NCI-H1417 treated with DMSO at 0.1 percent for 48 hours (cell line): ENCODE data around the gene CDK1.
A peak's percentile ranks its signal among the peaks of the same experiment; 100 is the strongest.

Experiments
- DNase-seq: peaks from one replicate; lab custom pipeline; 2025; lab: John Stamatoyannopoulos, UW

The CDK1 gene

GRCh38 chr10:60778971-60779796, 906 bp downstream of the CDK1 start:
- DNase-seq, result no peak

DNA sequence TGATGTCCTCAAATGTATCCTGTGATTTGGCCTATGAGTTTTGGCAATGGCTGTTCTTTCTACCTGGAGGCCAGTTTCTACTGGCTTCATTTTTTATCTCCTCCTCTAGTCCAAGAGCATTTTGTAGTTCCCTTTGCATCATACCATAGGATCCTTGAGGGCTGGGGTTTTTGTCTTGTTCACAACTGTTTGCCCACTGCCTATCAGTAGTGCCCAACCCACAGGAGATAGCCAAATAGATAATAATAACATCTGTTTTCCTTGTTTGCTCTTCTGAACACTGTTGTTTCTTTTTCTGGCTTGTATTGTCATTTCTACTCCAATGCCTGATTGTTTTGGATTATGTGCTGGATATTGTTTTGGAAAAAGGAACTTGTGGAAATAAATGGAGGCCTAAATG, 3.4 kb downstream of the CDK1 start:
- DNase-seq, result no peak

DNA sequence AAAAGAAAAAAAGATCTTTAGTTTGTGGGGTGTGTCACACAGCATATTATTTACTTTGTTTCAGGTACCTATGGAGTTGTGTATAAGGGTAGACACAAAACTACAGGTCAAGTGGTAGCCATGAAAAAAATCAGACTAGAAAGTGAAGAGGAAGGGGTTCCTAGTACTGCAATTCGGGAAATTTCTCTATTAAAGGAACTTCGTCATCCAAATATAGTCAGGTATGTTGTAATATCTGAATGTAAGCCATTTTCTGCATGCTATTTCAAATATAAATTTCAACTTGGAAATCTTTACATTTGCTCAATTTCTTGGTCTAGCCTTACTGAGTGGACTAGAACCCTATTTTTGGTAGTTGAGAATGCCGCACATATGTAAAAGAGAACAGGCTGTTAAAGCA, 6.4 kb downstream of the CDK1 start:
- DNase-seq, result no peak

DNA sequence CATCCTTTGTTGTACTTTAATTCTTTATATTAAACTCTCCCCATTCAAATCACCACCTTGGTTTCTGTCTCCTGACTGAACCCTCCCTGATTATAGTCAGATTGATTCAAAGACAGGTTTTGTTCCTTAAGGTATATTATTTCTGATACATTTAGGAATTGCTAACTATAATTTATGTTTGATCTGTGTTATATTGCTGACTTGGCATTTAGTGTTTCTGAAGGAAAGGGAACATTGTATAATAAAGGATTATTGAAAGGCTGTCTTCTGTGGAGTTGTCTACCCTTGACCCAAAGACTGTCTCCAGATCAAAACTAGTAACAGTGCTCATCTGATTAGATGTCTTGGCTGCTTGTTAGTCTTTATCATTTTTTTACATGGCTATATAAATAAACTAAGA, 10.3 kb downstream of the CDK1 start:
- no peak for DNase-seq

- no peak for DNase-seq
Measured at GRCh38 chr10:60789340-60789739, 11.1 kb downstream of the CDK1 start.

DNA sequence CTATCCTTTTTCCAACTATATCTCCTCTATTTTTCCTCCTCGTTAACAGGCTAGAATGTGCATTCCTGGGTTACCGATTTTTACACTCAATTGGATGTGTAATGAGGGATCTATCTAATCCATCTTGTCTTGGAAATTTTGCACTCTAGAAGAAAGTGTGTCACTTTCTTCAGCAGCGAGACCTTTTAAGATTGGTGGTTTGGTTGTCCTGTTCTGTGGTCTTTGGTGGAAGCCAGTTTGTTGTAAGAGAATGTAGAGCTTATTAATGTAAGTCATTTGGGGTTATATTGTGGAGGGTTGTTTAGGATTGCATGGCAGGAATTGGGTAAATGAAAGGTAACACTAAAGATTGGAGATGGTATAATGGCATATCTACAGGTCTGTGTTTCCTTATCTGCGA, 16.7 kb downstream of the CDK1 start:
- DNase-seq, result no peak

DNA sequence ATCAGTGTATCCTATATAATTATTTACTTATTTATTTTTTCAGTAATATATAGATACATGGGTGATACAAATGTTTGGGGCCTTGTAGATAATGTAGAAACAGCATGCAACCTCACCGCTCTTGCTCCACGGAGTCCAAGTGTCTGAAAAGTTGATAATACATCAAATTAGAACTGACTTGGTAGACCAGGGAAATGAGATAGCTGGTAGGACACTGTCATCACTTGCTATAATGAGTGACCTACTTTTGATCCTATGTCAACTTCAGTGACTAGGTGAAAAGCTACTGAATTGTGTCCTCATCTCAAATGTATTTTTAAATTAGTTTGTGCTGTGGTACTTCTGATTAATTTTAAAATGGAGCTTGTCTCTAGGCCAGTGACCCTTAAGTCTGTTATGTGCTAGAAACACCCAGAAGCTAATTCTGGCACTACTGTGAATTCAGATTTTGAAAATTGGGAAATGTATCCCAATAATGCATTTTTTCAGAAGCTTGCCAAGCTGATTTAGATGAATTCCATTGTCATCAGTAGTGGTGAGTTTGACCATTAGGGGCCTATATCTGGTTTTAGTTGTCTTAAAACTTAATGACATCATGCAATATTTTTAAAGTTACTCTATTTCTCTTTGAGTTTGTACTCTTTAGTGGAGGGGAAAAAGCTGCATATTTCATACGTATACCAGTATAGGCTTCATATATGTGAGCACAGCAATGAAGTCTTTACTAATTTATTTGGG, 17.4 kb downstream of the CDK1 start:
- no peak for DNase-seq

- DNase-seq, result no peak
Measured at GRCh38 chr10:60796481-60796880, 18.2 kb downstream of the CDK1 start.

DNA sequence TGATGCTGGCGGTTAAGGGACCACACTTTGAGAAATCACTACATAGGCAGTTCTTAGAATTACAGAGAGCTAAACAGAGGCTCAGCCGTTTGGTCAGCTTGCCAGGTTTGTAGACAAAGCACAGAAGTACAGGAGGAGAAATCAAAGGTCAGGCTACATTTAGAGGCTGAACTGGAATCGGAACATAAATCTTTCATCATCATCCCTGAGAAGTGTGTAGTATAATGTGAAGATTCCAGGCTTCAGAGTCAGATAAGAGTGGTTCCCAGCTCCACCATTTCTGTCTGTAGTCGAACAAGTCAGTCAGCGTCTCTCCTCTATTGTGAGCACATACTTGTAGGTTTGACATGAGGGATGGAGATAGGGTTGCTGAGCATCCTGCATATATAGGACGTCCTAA, 18.9 kb downstream of the CDK1 start:
- DNase-seq, result no peak

- DNase-seq, result no peak
Measured at GRCh38 chr10:60798031-60798430, 19.8 kb downstream of the CDK1 start.

- no peak for DNase-seq
Measured at GRCh38 chr10:60798870-60799269, 20.6 kb downstream of the CDK1 start.

GRCh38 chr10:60799971-60800650, 21.8 kb downstream of the CDK1 start:
- DNase-seq, result no peak

DNA sequence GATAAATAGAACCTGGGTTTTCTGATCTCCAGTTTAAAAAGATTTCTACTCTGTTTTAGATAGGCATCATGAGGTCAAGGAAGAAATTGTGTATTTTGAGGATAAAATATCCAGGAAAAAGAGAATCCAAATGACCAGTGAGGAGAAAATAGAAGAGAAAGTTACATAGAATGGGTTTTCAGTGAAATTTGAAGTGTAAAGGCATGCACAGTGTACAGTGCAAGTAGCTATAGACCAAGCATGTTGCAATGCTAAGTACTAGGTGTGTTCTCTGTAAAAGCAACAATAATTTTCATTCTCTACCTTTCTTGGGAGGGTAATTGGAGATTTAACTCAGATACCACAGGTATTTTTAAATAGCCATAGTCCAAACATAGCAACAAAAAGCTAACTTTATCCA, 22.6 kb downstream of the CDK1 start:
- DNase-seq, result no peak

- DNase-seq, result peak; percentile 38
Measured at GRCh38 chr10:60801522-60801921, 23.2 kb downstream of the CDK1 start.

DNA sequence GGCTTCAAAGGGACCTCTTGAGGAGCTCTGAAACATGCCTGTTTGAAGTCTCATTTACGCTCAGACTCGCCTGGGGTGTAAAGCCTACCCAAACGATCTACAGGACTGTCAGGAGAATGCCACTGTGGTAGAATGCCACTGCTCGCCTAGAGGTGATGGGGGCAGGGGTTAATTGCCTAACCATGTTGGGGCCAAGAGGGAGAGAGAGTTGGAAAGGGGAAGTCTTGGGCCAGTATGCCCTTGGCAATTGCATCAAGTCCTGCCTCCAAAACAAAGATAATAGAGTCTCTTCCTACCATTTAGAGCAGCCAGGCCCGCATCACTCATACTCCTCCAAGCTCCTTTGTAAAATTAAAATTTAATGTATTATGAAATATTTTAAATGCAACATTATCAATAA, 25.2 kb downstream of the CDK1 start:
- no peak for DNase-seq

- no peak for DNase-seq
Measured at GRCh38 chr10:60803865-60804264, 25.6 kb downstream of the CDK1 start.

GRCh38 chr10:60806921-60807320, 28.6 kb downstream of the CDK1 start:
- DNase-seq, result no peak

GRCh38 chr10:60807499-60807898, 29.2 kb downstream of the CDK1 start:
- DNase-seq, result no peak

DNA sequence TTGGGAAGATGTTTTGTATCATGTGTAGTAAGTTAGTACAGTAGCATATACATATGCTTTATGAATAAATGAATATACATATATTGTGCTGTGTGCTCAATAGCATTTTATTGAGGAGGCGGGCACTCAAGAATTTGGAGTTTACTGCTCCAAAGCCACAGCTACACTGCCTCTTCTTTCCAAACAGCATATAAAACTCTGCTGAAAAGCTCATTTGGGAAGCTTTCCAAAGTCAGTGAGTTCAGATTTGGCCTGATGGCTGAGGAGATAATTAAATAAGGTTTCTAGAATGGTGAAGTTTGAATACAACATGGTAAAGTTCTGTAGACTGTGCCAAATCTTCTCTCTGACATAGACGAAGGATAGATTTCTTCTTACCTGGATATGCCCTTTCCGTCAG, 29.8 kb downstream of the CDK1 start:
- DNase-seq, result no peak

GRCh38 chr10:60809157-60809556, 30.9 kb downstream of the CDK1 start:
- no peak for DNase-seq

DNA sequence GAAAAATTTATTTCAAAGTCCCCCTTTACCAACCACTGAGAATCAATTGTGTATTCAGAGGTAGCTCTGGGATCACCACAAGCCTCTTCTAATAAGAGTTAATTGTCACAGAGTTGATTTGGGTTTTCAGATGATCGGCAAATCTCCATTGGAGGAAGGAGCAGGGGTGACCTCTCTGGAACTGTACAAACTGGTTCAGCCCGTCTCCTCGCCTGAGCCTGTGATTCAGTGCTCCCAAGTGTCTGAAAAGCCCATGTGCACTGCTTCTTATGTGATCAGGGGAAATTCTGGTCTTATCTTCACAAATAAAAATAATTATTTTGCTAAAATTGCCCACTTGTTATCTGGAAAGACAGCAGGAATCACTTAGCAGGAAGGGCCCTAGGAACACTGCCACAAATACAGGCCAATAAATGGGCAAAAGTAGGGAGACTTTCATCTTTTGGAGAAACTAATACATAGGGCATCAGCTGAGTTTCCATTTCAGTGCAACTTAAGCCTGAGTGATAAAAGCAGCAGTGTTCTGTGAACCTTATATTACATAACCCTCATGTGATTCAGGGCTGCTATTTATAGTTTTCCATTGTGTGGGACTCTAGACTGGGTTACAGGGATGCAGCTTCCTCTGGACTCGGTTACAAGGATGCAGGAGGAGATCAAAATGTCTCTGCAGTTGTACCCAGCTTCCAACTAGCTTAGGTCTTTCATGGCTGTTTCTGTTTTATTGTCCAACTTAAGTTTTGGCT, 32.3 kb downstream of the CDK1 start:
- DNase-seq, result no peak
